ENCODE data around the gene ARMC2.

GRCh38 chr6:108846101-108846500, 2.1 kb upstream of the ARMC2 start:
- TF ChIP-seq POLR2A (IDR thresholded peaks at IDR 0.05) = no peak
- TF ChIP-seq CTCF (IDR thresholded peaks at IDR 0.05 in 8 of 11, conservative IDR thresholded peaks at IDR 0.05 in 3 of 11) = no peak
